ENCODE measurements around the gene GPR15.

GPR15 gene

DNA sequence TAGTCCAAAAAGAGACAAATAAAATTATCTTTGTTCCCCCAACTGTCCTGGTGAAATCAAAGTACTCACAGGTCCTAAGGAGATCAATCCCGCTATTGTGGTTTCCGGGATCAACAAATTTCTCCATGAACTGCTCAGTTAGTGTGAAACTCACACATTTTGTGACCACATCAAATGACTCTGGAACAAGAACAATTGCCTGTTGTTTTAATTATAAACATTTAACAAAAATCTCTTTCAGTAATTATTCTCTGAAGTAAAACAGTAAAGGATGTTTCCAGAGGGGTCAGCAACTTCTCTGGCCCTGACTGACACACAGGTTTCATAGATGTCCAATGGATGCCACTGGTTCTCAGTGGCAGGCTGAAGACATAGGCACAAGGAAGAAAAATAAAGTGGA lies 13.0 kb upstream of the GPR15 start:
- H3K4me3 ChIP-seq (ENCODE audit: low read depth, low read length): no peak overlapping the region
- no peak for DNase-seq (ENCODE audit: low read depth)
- TF ChIP-seq, protein P1, sequence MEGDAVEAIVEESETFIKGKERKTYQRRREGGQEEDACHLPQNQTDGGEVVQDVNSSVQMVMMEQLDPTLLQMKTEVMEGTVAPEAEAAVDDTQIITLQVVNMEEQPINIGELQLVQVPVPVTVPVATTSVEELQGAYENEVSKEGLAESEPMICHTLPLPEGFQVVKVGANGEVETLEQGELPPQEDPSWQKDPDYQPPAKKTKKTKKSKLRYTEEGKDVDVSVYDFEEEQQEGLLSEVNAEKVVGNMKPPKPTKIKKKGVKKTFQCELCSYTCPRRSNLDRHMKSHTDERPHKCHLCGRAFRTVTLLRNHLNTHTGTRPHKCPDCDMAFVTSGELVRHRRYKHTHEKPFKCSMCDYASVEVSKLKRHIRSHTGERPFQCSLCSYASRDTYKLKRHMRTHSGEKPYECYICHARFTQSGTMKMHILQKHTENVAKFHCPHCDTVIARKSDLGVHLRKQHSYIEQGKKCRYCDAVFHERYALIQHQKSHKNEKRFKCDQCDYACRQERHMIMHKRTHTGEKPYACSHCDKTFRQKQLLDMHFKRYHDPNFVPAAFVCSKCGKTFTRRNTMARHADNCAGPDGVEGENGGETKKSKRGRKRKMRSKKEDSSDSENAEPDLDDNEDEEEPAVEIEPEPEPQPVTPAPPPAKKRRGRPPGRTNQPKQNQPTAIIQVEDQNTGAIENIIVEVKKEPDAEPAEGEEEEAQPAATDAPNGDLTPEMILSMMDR (IDR thresholded peaks at IDR 0.05; ENCODE audit: insufficient read depth, low read depth, low read length, missing control alignments): no peak

DNA sequence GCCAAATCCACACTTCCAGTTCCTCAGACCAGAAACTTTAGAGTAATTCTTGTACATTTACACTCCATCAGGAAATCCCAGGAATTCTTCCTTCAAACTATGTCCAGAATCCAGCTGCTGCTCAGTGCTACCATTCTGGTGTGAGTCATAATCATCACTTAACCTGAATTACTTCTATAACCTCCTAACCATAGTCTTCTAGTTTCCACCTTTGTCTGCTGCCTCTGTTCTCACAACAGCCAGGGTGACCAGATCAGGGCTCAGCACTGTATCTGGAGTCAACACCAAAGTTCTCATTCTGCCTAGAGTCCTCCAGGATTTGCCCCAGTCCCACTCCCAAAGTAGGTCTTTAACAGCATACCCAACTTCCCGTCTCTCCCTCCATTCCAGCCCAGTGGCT lies 12.4 kb upstream of the GPR15 start:
- TF ChIP-seq, protein P1 (IDR thresholded peaks at IDR 0.05; ENCODE audit: insufficient read depth, low read depth, low read length, missing control alignments): no peak
- peak overlapping the region; percentile 88; the same call in 1 of the 2 replicates for H3K4me3 ChIP-seq (ENCODE audit: low read depth, low read length)
- DNase-seq (ENCODE audit: low read depth): no peak

DNA sequence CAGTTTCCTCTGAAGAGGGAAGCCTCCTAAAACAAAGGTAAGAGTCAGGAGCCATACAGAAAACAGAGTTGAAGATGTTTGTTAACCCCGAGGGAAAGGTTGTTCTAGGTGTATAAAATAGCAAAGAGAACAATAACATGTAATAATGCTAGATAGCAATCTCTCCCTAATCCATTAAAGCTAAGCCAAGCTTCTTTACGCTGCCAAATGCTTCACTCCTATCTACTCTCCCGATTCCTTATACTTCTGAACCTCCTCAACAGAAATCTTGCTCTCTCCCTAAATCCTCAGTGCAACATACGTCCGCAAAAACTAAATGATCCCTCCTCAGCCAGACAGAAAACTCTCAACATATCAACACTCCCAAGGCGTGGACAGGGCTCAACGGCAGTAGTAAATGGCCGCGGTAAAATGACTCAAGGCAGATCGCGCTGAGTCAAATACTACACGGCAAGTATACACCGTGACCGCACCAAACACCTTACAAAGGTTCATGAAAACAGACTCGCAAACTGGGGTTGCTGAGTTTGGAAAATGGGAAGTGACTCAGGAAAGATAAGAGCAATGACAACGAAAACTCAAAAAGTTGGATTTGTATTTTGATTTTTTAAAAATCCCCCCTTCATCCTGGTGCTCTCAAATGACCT lies 9.8 kb upstream of the GPR15 start:
- DNase-seq (ENCODE audit: low read depth): peak; percentile 83
- TF ChIP-seq, protein P1 (IDR thresholded peaks at IDR 0.05; ENCODE audit: insufficient read depth, low read depth, low read length, missing control alignments): no peak

DNA sequence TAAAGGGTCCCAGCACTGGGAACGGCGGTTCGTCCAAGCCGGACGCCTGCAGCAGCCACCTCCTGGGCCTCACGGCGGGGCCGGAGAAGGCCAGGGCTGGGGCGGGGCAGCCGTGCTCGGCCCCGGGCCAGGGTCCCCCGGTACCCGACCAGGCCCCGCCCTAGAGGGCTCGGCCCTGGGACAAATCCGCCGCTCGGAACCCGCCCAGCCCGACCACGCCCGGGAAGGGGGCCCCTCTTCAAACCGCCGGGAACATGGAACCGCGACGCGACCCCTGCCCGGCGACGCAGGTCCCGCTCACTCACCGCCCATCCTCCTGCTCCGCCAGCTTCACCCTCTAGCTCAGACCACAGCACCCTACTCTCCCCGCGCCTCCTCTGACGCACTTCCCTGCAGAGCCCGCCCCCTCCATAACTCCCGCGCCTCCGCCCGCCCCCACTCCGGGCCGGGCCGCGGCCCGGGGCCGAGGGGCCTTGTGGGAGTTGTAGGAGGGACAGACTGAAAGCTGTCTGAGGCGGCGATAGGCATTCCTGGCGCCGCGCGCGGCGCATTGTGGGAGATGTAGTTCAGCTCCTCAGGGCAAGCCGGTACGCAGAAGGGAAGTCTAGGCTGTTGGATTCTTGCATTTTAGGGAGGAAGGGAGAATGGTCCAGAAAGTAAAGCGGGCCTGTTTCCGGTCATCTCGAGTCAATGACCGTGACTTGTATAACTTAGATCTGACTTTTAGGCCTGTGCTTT lies 9.1 kb upstream of the GPR15 start, which contains the start of gene CLDND1:
Gene CLDND1, minus strand, starts transcription at position 359 of the 738 bp plus-strand sequence. CDS start 1,478 bp downstream, outside the sequence.
- peak; percentile 98 for DNase-seq (ENCODE audit: low read depth)
- TF ChIP-seq, protein P1 (IDR thresholded peaks at IDR 0.05; ENCODE audit: insufficient read depth, low read depth, low read length, missing control alignments): no peak
- peak within 1 kb of the TSS; percentile 88 for H3K4me3 ChIP-seq (ENCODE audit: low read depth, low read length)

More for the DNA sequence above, 9.8 kb upstream of the GPR15 start:
- H3K4me3 ChIP-seq (ENCODE audit: low read depth, low read length): peak overlapping the region; percentile 88

DNA sequence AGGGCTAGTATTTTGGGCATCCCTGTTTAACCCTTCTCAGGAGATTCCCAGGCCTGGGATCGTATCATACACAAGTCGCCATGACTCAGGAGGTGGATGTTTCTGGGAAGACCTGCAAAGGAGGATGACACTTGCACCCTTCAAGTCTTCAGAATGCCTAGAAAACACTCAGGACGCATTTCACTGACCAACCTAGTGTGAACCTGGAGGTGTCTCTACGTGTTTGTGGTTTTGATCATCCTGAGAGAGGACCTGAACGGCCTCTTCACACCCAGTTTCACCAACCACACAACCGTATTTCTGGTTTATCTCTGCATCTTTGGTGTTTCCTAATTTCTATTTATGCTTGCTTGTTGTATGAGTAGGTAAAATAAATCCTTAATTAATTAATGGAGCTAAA lies 6.3 kb upstream of the GPR15 start:
- H3K4me3 ChIP-seq (ENCODE audit: low read depth, low read length): peak overlapping the region; percentile 72; the same call in 1 of the 2 replicates
- DNase-seq (ENCODE audit: low read depth): peak; percentile 67
- TF ChIP-seq, protein P1 (IDR thresholded peaks at IDR 0.05; ENCODE audit: insufficient read depth, low read depth, low read length, missing control alignments): no peak

DNA sequence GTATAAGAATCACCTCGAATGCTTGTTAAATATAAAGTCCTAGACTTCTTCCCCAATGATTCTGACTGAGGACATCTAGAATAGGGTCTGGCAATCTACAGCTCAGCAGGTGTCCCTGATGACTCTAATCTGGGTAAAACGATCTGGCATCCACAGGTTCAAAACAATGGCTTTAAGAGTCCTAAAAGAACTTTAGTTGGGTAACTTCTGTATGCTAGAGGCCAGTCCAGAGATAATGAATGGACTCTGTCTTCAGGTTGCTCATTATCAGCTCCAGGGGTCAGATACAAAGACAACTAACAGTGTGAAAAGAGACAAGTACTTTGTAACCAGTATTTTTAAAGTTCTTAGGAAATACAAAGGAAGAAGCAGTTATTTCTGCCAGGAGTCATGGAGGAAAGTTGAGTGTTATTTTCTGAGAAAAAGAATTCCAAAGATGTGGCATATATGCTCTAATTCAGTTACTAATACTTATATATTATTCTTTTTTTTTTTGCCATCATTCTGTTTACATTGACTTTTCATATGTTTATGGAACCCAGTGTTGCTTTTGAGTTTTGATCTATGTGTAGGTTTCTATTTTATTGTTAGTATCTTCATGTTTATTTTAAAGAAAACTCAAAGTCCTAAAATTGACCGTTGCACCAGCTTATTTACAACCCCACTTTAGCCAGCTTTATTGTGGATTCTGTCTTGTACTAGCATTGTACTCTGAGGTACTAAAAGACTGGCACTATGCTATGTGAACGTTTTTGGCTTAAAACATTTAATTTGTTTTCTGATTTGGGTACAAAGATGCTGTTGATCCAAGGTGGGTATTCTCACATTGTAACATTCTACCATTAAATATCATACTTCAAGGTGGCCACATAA lies 3.1 kb upstream of the GPR15 start:
- TF ChIP-seq, protein P1 (IDR thresholded peaks at IDR 0.05; ENCODE audit: insufficient read depth, low read depth, low read length, missing control alignments): no peak
- H3K4me3 ChIP-seq (ENCODE audit: low read depth, low read length): peak overlapping the region; percentile 72
- DNase-seq (ENCODE audit: low read depth): no peak

All from GM12865 (cell line).